K562 (cell line): ENCODE measurements around the gene IQCN. TPM values are rescaled to one million over a fixed set of nuclear protein-coding genes. Genes with fewer than 3 reads are reported as not detected.

Experiments
- ARID1B ChIP-seq: fragments of 450-650 bp; IDR thresholded peaks from 2 replicates; pipeline ENCODE4 v1.6.1; 2016; ENCODE audit warnings: antibody characterized with exemption, mild to moderate bottlenecking, inconsistent platforms
- CBX2 ChIP-seq: fragments of 200-600 bp; sonication (generic); IDR thresholded peaks from one replicate; pipeline ENCODE4 v1.6.1; 2012; ENCODE audit warnings: mild to moderate bottlenecking, low read length, inconsistent platforms; ENCODE audit not compliant: insufficient read depth, poor library complexity, severe bottlenecking
- CEBPZ ChIP-seq: fragments of 150-350 bp; IDR thresholded peaks from 2 replicates; pipeline ENCODE4 v1.6.1; 2014; ENCODE audit warnings: low read depth, mild to moderate bottlenecking, low read length, borderline replicate concordance
- CREB3 ChIP-seq: fragments of 450-650 bp; conservative IDR thresholded peaks from 2 replicates; pipeline ENCODE4 v1.6.1; 2016; ENCODE audit warnings: missing genetic modification characterization, low read depth, mild to moderate bottlenecking, missing compliant biosample characterization, moderate library complexity
- CREBBP ChIP-seq: IDR thresholded peaks from one replicate; pipeline ENCODE4 v1.6.1; 2012; ENCODE audit warnings: low read depth, mild to moderate bottlenecking, control low read depth, inconsistent platforms, low read length
- HCFC1 ChIP-seq: IDR thresholded peaks from 2 replicates; pipeline ENCODE4 v1.6.1; 2012; ENCODE audit warnings: low read depth, low read length, improper control_type of control experiment
- ILK ChIP-seq: fragments of 450-650 bp; IDR thresholded peaks from 2 replicates; pipeline ENCODE4 v1.6.1; 2016; ENCODE audit warnings: missing genetic modification characterization, low read depth, mild to moderate bottlenecking, missing compliant biosample characterization, moderate library complexity, borderline replicate concordance
- IRF1 ChIP-seq: sonication (generic); formaldehyde crosslinking; IDR thresholded peaks from 2 replicates; pipeline ENCODE4 v1.8.0; 2022; ENCODE audit warnings: missing genetic modification reagents, mild to moderate bottlenecking, borderline replicate concordance
- KDM2B ChIP-seq: fragments of 250-450 bp; sonication (Bioruptor Pico); IDR thresholded peaks from 2 replicates; pipeline ENCODE4 v1.8.0; 2021; ENCODE audit warnings: mild to moderate bottlenecking, moderate library complexity
- NEUROD1 ChIP-seq: fragments of 150-350 bp; IDR thresholded peaks from 2 replicates; pipeline ENCODE4 v1.6.1; 2014; ENCODE audit warnings: borderline replicate concordance, low read length, low read depth; ENCODE audit not compliant: partially characterized antibody
- SRSF7 ChIP-seq: fragments of 200-400 bp; formaldehyde crosslinking; optimal IDR thresholded peaks from 2 replicates; pipeline ENCODE3; 2017; ENCODE audit warnings: mild to moderate bottlenecking, low read depth, low read length
- USF1 ChIP-seq: sonication (generic); formaldehyde crosslinking; IDR thresholded peaks from 2 replicates; pipeline ENCODE4 v1.9.0; 2022; ENCODE audit warnings: mild to moderate bottlenecking, missing genetic modification reagents
- ZNF121 ChIP-seq: sonication (generic); formaldehyde crosslinking; conservative IDR thresholded peaks from 2 replicates; pipeline ENCODE4 v1.8.0; 2022; ENCODE audit warnings: missing genetic modification reagents
- ZNF134 ChIP-seq: fragments of 250-450 bp; sonication (Bioruptor Pico); conservative IDR thresholded peaks from 2 replicates; pipeline ENCODE4 v1.4.0; 2020
- ZNF507 ChIP-seq: conservative IDR thresholded peaks from 2 replicates; pipeline ENCODE4 v1.6.1; 2017; ENCODE audit warnings: missing genetic modification characterization, missing compliant biosample characterization
- ZNF551 ChIP-seq: fragments of 250-450 bp; sonication (Bioruptor Pico); IDR thresholded peaks from 2 replicates; pipeline ENCODE4 v1.5.0; 2021; ENCODE audit warnings: mild to moderate bottlenecking, moderate library complexity
- polyA plus RNA-seq, 8 experiments: library from polyadenylated mRNA; depleted of rRNA in 4 of 8; stranded (reverse) in 5 of 8; unstranded in 3 of 8; fragments of >200 nt; fragmentation: Nextera tagmentation in 2 of 8; fragmentation: Illumina TruSeq in 1 of 8; extraction: Ambion mirVana in 2 of 8; extraction: Trizol in 1 of 8; gene quantifications; 2 replicates each; pipeline versions ENCODE4 v1.2.1 to v1.2.3, GENCODE V29; 2011 to 2014; ENCODE audit warnings: inconsistent platforms in 1 of 8, missing spikeins in 1 of 8
- total RNA-seq, 7 experiments: library from RNA; depleted of rRNA in 6 of 7; stranded (reverse); fragments of >200 nt in 6 of 7; fragmentation: Illumina TruSeq in 2 of 7; extraction: Trizol in 2 of 7; gene quantifications; 2 replicates each; pipeline versions ENCODE4 v1.2.1 to v1.2.3, GENCODE V29; 2011 to 2021; ENCODE audit warnings: low replicate concordance in 1 of 7
- TF ChIP-seq, protein P1 (sequence below): fragments of 450-650 bp; IDR thresholded peaks from 2 replicates; pipeline ENCODE4 v1.6.1; 2017; ENCODE audit warnings: antibody characterized with exemption

Gene IQCN
- total and polyA plus RNA-seq, 9 of the 15 experiments (the other 6 are each of a cell fraction or from before 2014, with no cell fraction given) = 0.01 to 0.07 (median 0.04) TPM; not detected in 3

DNA sequence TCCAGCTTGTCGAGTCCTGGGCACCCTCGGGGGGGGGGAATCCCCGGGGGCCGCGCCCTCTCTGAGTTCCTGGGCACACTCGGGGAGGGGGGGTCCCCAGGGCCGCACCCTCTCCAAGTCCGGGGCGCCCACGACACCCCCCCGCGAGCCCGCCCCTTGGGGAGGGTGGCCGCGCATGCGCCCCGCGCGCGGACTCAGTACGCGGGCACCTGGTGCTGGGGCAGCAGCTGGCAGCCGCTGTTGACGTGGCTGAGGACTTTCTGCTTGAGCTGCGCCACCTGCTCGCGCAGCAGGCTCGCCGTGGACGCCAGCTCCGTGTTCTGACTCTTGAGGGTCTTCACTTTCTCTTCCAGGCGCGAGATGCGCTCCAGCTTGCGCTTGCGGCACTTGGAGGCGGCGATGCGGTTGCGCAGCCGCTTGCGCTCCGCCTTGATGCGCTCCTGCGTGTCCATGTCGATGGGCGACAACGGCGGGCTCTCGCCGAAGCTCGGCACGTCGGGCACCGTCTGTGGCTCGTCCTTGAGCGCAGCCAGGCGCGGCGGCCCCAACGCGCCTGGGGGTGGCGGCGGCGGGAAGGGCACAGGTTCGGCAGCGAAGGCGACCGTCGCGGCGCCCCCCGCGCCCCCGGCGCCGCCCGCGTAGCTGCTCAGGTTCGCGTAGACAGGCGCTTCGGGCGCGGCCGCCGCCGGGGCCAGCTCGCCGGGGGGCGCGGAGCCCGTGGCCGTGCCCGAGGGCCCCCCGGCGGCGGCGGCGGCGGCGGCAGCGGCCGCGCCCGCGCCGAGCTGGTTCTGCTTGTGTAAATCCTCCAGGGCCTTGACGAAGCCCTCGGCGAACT is 6.2 kb upstream of the IQCN start (continued):
- TF ChIP-seq, protein P1, sequence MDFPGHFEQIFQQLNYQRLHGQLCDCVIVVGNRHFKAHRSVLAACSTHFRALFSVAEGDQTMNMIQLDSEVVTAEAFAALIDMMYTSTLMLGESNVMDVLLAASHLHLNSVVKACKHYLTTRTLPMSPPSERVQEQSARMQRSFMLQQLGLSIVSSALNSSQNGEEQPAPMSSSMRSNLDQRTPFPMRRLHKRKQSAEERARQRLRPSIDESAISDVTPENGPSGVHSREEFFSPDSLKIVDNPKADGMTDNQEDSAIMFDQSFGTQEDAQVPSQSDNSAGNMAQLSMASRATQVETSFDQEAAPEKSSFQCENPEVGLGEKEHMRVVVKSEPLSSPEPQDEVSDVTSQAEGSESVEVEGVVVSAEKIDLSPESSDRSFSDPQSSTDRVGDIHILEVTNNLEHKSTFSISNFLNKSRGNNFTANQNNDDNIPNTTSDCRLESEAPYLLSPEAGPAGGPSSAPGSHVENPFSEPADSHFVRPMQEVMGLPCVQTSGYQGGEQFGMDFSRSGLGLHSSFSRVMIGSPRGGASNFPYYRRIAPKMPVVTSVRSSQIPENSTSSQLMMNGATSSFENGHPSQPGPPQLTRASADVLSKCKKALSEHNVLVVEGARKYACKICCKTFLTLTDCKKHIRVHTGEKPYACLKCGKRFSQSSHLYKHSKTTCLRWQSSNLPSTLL = no peak
- TF ChIP-seq USF1 (CRISPR knock-in tag) (no peak), KDM2B (CRISPR knock-in tag) (0 out of 2 replicates have a peak, but pooled peaks have one; percentile 39), ZNF551 (no peak), ILK (tag) (no peak), ZNF121 (CRISPR knock-in tag) (no peak), IRF1 (CRISPR knock-in tag) (no peak), ARID1B (no peak), ZNF507 (tag) (no peak), CREB3 (tag) (no peak), NEUROD1 (no peak), CBX2 (no peak), CREBBP (no peak), CEBPZ (no peak), HCFC1 (no peak), ZNF134 (CRISPR knock-in tag) (no peak), SRSF7 (no peak)
